Endothelial cell of umbilical vein (primary cell): Measurements from ENCODE around the gene KCNH6.

ENCODE experiments used
- EZH2 ChIP-seq: IDR thresholded peaks from 2 replicates; pipeline ENCODE4 v1.6.1; 2012; ENCODE audit warnings: borderline replicate concordance, low read depth, mild to moderate bottlenecking, moderate library complexity, low read length, inconsistent platforms; ENCODE audit not compliant: severe bottlenecking
- MYC ChIP-seq: IDR thresholded peaks from one replicate; pipeline ENCODE4 v1.6.1; 2011; ENCODE audit warnings: mild to moderate bottlenecking, low read depth, low read length
- POLR2AphosphoS5 ChIP-seq: IDR thresholded peaks from 2 replicates; pipeline ENCODE4 v1.6.1; 2012; ENCODE audit warnings: low read depth, mild to moderate bottlenecking, control low read depth, low read length, moderate library complexity; ENCODE audit not compliant: insufficient read depth
- TF ChIP-seq, protein P1 (sequence below), 2 donors: IDR thresholded peaks; 1 replicate in 1 of 2; 2 replicates in 1 of 2; pipeline ENCODE4 v1.5.1; 2011; ENCODE audit warnings: low read length in 2 of 2, mild to moderate bottlenecking in 2 of 2, moderate library complexity in 2 of 2, control low read depth in 1 of 2, inconsistent platforms in 1 of 2, low read depth in 1 of 2; ENCODE audit not compliant: insufficient read depth in 1 of 2; ENCODE audit errors: extremely low read depth in 1 of 2

DNA sequence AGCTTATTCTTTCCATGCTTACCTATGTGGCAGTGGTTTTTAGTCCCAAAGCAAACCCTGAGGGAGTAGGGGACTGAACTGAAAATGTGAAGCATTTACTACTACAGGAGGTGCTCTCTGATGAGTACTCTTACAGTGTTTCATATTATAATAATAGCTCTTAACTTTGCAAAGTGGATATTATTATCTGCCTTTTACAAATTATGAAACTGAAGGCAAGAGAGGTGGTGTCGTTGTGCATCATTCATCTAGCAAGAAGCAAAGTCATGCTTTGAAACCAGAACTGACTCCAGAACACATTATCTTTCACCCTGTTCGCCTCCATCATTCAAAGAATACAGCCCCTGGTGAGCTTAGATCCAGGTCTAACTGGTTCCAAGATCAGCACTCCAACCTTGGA, 8.2 kb upstream of the KCNH6 start:
- TF ChIP-seq, protein P1, sequence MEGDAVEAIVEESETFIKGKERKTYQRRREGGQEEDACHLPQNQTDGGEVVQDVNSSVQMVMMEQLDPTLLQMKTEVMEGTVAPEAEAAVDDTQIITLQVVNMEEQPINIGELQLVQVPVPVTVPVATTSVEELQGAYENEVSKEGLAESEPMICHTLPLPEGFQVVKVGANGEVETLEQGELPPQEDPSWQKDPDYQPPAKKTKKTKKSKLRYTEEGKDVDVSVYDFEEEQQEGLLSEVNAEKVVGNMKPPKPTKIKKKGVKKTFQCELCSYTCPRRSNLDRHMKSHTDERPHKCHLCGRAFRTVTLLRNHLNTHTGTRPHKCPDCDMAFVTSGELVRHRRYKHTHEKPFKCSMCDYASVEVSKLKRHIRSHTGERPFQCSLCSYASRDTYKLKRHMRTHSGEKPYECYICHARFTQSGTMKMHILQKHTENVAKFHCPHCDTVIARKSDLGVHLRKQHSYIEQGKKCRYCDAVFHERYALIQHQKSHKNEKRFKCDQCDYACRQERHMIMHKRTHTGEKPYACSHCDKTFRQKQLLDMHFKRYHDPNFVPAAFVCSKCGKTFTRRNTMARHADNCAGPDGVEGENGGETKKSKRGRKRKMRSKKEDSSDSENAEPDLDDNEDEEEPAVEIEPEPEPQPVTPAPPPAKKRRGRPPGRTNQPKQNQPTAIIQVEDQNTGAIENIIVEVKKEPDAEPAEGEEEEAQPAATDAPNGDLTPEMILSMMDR (IDR thresholded peaks at IDR 0.05; ENCODE audit: extremely low read depth in 1 of 2, insufficient read depth in 1 of 2, low read depth in 1 of 2, low read length in 2 of 2): no peak
- TF ChIP-seq POLR2AphosphoS5 (no peak), EZH2 (no peak), MYC (no peak)
